D341Med (cell line): Measurements from ENCODE around the gene COPB2.
A peak's percentile ranks its signal among the peaks of the same experiment; 100 is the strongest.
"Not testable (repeated sequence)": the region's sequence is repeated elsewhere in the genome, so short reads cannot be mapped to it uniquely, and the experiment has no call there.

ENCODE experiments used
- DNase-seq: peaks from one replicate; pipeline ENCODE4 v3.0.0; 2012; ENCODE audit warnings: low spot score

The COPB2 gene

DNA sequence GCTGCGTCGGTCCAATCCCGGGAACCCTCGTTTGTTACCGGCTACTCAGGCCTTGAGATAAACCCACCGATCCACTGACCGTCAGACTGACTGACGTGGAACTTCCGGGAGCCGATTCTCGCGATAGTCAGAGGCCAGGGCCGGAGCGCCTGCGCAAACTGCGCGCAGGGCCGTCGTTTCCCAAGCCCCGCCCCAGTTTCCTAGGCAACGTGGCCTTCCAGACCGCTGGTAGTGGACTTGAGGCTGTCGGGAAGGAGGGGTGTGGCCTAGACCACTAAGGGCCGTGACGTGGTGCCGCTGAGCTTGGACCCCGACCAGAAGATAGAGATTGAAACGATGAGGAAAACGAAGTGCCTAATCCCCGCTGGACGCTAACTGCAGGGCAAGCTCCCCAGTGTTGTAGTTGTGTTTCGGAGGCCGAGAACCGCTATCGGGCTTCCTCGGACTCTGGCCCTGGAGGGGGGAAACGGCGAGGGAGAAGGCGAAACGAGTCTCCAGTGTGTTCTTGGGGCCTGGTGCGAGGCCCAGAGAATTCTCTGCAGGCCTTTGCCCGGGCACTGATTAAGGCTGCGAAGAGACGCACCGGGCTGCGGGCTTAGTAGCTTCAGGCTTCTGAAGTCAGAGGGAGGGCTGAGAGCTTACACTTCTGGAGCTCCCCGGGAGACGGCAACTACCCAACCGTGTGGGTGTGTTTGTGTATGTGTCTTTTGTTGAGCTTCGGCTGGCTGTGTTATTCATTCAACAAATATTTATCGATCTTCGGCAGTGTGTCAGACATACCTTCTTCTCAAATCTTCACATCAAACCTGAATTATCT, at the start of gene COPB2:
Gene COPB2 (minus strand): TSS at position 96 of the 817 bp plus-strand sequence. CDS start 97 bp downstream, outside the sequence.
- peak; percentile 98 for DNase-seq

DNA sequence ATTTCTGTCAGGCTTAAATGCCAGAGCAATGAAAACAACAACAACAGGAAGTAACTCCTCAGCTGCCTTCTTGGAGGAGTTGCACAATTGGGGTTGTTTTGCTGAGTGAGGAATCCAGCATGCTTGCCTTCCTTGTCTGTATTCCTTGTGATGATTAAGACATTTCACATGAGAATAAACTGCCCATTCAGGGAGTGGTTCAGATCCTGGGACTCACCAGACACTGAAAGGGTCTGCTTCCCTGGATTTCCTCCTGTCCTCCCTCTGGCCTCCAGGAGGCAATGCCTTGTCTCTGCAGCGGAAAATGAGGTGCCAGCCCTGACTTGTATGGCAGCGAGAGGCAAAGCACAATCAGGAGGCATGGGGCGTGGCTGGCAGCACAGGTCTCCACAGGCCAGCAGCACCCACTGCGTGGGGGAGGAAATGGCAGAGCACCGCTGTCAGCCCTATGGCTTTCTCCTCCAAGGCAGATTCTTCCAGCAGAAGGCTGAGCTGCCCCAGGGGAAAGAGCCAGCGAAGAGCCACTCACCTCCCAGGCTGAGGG, 45.4 kb upstream of the COPB2 start:
- DNase-seq = no peak

DNA sequence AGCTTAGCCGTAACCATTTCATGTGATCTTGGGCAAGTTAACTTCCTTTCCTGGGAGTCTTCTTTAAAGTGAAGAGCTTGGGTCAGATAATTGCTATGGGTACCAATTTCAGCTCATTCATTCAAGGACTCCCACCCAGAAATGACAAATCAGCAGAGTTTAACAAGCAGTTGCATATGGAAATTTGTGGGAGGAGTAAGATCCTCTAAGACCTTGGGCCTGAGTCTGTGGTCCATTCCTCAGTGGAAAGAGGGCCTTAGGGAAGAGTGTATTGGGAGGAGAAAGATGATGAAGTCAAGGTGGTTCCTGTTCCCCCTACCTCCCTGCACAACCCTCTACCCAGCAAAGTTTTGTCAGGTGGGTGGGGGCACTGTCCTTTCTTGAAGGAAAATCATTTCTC, 44.8 kb upstream of the COPB2 start:
- DNase-seq = no peak

DNA sequence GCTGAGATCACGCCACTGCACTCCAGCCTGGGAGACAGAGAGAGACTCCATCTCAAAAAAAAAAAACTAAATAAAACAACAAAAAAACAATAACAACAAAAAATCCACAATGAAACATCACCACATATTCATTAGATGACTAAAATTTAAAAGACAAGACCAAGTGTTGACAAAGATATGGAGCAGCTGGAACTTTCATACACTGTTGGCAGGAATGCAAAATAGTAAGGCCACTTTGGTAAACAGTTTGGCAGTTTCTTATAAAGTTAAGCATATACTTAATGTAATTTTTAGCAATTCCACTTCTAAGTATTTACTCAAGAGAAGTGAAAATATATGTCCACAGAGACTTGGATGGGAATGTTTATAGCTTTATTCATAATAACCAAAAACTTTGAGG, 43.6 kb upstream of the COPB2 start:
- no peak for DNase-seq

DNA sequence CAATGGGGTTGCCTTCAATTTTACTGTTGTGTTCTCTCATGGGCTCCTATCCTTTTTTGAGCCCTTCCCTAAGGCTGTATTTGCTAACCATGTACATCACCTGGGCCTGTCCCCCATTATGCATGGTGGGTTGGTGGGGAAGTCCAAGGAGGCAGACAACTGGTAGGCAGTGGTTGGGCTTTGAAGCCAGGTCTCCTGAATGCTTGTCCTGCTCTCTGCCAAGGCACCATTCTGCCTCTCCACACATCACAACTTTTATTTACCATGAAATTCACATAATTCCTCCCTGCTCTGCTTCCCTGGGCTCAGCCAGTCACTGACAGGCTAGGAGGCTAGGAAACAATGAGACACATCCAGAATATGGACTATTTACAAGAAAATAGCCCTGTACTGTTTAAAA, 41.0 kb upstream of the COPB2 start:
- no peak for DNase-seq

DNA sequence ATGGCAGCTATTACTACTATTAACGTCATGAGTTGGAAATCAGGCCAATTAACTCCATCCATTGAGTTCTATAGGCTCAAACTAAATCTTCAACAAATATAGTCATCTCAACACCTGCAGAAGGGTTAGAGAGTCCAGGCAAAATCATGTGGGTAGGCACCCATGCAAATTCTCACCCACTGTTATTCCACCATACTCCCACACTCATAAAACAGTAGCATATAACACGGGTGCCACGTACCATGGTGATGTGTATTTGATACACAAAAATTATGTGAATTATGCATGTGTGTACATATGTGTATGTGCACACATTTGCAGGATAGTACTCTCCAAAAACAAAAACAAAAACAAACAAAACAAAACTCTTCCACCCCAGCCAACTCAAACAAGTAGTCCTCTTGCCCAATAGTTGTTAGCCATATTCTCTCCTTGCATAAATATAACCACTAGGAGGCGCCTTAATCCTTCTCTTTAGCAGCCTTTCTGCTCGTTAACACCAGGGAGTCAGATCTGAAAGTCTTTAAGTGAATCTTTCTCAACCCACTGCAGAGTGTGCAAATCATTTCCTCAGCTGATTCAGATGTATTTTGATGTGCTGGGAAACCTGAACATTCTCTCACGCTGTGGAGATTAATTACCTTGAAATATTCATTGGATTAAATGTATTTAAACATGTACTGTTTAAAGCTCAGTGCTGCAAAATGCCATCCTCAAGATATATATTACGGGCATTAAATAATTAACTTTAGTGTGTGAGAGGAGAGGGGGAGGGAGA, 38.0 kb upstream of the COPB2 start:
- peak; percentile 67 for DNase-seq

DNA sequence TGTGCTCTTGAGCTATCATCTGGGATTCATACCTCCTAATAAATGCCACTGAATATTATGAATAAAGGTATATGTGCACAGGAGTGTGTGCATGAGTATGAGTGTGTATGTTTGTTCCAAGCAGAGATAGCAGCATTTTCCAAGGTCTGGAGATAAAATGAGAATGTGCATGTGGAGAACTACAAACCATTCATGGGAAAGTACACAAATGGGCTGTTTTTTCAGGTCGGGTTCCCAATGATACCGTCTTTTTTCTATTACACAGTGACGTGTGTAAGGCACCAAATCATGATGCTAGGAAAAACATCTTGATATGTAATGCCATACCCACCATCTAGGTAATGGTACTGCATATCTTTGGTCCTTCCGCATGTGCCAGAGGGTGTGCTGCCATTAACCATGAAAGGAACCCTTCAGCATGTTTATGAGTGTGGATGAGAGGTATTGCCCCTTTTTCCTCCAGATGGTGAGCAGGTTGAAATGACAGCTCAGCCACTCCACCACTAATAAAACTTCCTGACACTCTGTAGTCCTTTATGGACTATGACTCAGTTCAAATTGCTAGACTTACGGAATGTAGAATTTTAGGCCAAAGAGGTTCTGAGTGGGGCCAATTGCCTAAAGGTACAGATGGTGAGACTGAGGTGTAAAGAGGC, 36.4 kb upstream of the COPB2 start:
- DNase-seq = no peak

DNA sequence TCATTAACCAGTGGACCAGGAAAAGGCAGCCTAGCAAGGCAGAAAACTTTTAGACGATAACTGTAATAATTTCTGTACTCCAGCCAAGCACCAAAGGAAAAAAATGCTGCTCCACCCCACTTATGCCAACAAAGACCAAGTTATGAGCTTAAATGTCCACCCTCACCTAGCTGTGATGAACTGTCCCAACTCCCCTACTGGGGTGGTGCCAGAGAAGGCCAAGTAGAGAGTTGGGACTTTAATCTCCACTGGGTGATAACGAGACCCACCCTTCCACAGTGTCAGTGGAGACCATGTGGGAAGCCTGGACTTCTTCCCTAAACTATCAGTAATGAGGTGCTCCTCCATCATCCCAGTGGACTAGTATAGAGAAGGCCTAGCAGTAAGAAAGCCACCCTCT, 33.8 kb upstream of the COPB2 start:
- DNase-seq = no peak

DNA sequence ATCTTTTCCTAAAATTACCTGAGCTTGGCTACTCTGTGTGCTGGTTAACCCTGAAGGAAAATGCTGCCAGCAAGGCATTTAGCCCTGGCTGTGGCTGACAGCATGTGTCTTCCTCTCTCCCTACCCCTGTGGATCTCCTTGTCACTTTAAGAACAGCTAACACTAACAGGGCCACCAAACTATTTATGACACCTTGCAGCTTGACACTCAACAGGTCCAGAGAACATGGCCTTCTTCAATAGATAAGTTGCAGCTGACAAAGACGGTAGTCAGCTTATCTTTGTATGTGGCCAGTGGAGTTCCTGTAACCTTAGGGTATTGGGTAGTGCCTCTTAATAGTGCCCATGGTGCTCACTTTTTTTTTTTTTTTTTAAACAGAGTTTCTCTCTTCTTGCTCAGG, 32.0 kb upstream of the COPB2 start:
- no peak for DNase-seq

DNA sequence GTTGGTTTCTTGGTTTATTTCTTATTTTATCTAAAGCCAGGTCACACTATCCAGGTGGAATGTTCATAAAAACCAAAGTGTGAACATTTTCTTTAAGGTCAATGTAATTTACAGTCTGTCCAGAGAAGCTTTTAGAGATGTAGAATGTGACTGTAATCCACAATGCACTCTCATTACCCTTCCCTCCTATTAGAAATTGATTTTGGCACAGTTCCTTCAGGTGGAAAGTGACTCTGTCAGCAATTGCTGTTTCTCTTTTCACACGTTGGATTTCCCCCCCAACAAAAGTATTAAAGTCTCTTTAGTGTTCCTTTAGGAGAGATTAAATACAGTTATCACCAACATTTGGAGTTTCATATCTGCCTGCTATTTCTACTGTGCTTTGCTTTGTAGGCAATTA, 31.6 kb upstream of the COPB2 start:
- no peak for DNase-seq

DNA sequence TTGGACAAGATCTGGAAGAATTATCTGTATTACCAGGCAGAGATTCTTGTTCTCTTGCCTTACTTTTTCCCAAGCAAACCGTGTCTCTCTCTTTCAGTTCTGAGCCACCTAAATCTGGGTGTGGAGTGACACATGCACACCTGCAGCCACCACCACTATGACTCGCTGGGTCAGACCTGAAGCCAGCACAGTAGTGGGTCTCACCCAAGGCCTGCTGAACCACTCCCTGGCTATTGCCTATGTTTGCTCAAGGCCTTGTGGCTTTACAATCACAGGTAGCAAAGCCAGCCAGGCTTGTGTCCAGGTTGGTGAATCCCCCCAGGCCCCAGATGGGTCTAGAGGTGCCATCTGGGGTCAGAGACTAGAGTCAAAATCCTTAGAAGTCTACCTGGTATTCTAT, 28.7 kb upstream of the COPB2 start:
- no peak for DNase-seq

DNA sequence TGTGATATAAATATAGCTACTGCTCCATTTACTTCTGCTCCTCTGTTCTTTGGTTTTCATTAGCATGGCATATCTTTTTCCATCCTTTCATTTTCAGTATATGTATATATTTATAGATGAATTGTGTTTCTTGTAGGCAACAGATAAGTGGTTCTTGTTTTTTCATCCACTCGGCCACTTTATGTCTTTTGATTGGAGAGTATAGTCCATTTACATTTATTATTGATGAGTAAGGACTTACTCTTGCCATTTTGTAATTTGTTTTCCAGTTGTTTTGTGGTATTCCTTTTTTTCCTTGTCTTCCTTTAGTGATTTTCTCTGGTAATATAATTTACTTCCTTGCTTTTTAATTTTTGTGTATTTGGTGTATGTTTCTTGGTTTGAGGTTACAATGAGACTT, 26.8 kb upstream of the COPB2 start:
- no peak for DNase-seq

DNA sequence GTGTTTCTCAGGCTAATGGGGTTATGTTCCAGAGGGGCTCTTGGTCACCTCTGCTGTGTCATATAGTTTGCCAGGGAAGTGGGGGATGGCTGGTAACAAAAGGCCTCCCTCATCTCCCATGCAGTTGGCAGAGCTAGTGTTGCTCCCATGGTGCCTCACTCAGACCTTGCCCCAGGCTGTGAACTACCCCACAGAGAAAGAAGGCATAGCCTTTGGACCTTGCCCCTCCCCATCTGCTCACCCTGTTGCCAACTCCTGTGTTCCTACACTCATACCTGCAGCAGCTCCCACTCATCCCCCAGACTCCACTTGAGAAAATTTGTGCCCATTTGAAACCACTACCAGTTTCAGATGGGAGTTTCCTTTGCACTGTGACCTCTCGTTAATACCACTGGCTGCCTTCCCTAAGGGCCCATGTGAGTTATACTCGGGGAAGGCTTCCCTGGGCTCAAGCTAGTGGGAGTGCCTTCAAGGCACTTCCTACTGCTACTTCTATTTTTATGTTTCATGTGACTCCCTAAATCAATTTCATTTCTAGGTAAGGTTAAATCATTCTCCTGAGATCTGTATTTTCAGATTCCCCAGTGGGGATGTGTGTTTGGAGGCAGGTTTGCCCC, 25.3 kb upstream of the COPB2 start:
- DNase-seq = no peak

DNA sequence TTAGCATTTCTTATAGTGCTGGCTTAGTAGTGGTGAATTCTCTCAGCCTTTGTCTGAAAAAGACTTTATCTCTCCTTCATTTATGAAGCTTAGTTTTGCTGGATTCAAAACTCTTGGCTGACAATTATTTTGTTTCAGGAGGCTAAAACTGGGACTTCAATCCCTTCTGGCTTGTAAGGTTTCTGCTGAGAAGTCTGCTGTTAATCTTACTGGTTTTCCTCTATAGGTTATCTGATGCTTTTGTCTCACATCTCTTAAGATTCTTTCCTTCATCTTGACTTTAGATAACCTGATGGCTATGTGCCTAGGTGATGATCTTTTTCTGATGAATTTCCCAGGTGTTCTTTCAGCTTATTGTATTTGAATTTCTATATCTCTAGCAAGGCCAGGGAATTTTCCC, 23.4 kb upstream of the COPB2 start:
- DNase-seq = not testable (repeated sequence)

DNA sequence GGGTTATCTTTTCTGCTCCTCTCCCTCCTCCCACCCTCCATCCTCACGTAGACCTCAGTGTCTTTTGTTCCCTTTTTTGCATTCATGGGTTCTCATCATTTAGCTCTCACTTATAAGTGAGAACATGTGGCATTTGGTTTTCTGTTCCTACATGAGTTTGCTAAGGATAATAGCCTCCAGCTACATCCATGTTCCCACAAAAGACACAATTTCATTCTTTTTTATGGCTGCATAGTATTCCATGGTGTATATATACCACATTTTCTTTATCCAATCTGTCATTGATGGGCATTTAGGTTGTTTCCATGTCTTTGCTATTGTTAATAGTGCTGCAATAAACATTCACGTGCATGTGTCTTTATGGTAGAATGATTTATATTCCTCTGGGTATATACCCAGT, 11.7 kb upstream of the COPB2 start:
- not testable (repeated sequence) for DNase-seq

DNA sequence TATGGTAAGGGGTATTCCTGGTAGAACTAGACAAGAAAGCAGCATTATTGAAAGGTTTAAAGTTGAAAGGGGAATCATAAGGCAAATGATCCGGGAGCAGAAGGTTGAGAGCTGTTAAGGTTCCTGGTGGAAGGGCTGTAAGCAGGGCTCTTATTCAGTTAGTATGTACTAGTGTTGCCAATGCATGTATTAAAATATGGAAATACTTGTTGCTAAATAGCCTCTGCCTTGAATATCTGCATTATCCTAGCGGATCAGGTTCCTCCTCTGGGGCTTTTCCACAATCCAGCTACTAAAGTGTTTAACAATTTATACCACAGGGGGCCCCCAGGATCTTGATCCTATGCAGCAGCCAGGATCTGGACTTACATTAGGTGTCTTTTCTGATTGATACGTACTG, 7.3 kb upstream of the COPB2 start:
- no peak for DNase-seq

DNA sequence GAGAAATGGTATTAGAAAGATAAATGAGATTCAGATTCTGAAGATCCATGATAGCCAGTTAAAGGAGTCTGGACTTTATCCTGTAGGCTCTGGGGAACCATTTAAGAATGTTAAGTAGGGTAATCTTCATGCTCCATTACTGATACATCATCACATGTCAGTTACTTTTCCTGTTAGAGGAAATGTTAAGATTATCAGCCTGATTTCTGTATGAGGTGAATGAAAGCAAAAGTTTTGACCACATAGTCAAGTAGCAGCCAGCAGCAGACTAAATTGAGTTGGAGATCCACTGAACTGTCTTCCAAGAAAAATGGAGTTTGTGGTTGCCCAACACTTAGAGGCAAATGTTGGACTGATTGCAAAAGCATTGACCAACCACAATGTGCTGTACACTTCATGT, 4.7 kb upstream of the COPB2 start:
- DNase-seq = no peak

DNA sequence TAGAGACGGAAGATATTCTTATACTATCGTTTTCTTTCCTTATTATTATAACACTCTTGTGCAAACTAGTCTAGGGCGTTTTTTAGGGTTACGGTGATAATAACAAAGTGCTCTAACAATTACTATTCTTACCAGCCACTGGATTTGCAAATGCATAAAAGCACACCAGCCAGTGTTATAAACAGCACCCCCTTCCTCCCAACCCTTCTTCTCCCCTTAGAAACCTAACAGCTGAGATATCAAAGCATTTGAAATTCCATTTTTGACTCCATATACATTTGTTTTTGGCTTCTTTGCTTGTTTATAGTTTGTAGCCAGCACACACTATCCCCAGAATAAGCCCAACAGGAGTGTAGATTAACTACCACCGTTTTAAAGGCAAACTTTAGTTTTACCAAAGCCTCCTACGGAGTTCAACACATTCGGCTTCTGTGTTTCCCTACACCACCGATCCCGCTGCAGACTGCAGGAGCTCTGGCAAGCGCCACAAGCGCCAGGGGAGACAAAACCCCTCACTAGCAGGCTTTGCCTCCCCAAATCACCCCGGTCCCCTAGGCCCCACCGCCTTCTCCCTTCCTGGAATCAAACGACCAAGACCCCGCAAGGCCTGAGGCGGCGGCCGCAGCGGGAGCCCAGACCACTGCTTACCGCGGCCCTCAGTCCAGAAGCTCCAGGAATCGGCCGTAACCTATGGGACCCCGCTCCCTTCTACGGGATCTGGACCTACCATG, 461 bp downstream of the COPB2 start:
- no peak for DNase-seq

DNA sequence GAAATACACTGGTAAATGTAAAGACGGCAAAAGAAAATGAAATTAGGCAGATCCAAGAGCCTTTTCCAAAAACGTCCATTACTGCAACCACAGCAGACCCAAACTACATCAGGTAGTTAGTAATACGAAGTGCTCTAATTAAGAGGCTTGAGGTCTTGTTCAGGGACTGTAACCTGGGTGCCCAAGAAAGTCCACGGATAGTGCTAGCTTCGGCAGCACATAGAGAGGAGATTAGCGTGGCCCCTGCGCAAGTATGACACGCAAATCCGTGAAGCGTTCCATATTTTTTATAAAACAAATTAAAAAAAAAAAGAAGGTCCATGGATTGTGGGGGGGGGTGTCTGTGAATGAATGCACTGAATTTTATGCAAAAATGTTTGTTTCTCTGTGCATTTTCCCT, 1.4 kb downstream of the COPB2 start:
- no peak for DNase-seq

DNA sequence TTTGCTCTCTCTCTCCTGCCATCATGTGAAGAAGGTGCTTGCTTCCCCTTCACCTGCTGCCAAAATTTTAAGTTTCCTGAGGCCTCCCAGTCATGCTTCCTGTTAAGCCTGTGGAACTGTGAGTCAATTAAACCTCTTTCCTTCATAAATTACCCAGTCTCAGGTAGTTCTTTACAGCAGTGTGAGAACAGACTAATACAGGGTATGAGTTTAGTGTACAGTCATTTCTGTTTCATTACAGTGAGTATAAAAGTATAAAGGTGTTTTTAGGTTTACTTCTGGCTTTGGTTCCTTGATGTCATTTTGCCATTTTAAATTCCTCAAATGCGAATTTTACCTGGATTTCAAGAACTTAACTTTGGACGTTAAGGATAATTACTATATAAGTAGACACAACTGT, 7.2 kb downstream of the COPB2 start:
- not testable (repeated sequence) for DNase-seq

DNA sequence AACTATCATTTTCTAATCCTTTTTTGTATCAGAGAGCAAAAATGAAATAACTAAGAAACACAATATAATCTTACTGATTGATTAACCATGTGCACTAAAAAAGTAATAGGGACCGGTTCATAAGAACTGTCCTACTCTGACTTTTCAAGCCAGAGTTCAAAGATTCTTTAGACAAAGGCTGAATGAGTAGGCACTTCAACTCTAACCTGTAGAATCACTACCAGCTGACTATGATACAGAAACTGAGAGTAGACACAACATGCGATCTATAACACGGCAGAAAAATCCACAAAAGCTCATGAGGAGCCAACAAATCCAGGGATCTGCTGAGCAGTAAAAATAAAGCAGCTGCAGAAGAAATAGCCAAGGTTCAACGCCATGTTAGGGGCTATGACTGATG, 8.9 kb downstream of the COPB2 start:
- no peak for DNase-seq
